Stimulated activated CD8-positive, alpha-beta memory T cell treated with anti-CD3 and anti-CD28 coated beads, Interleukin-15, amount 100 ng/mL, for 24 hours (primary cell): ENCODE measurements around the gene NMRK2.
"Not testable (repeated sequence)": the region's sequence is repeated elsewhere in the genome, so short reads cannot be mapped to it uniquely, and the experiment has no call there.

ENCODE experiments used
- DNase-seq: peaks from one replicate; pipeline ENCODE4 v3.0.0-alpha.2; 2020; ENCODE audit warnings: low read depth

Gene NMRK2

DNA sequence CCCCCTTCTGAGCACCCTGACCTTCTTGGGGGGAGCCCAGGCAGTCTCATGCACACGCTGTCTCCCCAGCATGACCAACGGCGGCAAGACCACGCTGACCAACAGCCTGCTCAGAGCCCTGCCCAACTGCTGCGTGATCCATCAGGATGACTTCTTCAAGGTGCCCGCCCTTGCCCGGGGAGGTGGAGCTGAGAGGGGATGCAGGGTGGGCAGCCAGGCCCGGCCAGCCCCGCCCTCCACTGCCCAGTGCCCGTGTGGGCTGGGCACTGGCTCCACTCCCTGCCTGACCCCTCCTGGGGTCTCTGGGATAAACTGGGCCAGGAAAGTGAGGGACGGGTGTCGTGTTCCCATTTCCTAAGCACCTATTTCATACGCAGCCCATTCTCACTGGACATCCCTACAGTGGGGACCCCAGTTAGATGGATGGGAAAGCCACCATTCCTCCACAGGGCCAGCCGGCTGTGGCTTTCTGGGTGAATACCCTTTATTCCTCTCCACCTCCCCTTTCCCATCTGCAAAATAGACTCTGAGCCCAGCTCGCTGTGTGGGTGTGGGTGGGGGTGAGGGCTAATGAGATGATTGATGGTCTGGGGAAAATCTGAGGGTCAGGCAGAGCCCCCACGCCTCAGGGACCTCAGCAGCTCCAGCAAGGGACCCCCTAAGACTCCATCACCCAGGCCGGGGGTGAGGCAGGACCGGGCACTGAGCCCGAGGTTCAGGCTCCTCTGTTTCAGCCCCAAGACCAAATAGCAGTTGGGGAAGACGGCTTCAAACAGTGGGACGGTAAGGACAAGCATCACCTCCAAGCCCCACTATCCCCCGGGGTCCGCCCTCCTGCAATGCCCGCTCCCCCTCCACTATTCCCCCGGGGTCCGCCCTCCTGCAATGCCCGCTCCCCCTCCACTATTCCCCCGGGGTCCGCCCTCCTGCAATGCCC lies 3.9 kb downstream of the NMRK2 start:
- no peak for DNase-seq

DNA sequence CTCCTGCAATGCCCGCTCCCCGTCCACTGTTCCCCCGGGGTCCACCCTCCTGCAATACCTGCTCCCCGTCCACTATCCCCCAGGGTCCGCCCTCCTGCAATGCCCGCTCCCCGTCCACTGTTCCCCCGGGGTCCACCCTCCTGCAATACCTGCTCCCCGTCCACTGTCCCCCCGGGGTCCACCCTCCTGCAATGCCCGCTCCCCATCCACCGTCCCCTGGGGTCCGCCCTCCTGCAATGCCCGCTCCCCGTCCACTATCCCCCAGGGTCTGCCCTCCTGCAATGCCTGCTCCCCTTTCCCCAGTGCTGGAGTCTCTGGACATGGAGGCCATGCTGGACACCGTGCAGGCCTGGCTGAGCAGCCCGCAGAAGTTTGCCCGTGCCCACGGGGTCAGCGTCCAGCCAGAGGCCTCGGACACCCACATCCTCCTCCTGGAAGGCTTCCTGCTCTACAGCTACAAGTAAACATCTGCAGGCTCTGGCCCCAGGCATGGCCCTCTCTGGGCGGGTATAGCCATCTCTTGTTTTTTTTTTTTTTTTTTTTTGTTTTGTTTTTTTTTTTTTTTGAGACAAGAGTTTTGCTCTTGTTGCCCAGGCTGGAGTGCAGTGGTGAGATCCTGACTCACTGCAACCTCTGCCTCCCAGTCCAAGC lies 5.6 kb downstream of the NMRK2 start:
- DNase-seq: not testable (repeated sequence)

DNA sequence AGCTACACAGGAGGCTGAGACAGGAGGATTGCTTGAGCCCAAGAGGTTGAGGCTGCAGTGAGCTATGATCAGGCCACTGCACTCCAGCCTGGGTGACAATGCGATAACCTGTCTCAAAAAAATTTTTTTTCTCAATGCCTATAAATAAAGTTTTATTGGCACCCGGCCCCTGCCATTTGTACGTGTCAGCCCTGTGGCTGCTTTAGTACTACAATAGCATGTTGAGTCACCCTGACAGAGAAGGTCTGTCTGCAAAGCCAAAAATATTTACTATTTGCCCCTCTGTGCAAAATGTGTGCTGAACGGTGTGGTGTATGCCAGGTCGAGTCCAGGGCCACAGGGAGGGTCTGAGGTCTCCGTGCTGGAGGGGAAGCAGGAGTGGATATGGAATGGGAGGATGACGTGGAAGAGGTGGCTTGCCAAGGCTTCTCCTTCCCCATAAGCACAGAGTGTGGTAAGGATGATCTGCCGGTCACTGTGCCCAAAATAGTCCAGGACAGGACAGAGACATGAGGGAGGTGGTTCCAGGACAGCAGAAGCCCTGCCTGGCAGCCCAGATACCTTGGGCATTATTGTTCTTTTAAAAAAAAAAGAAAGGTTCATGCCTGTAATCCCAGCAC lies 10.0 kb downstream of the NMRK2 start:
- no peak for DNase-seq

DNA sequence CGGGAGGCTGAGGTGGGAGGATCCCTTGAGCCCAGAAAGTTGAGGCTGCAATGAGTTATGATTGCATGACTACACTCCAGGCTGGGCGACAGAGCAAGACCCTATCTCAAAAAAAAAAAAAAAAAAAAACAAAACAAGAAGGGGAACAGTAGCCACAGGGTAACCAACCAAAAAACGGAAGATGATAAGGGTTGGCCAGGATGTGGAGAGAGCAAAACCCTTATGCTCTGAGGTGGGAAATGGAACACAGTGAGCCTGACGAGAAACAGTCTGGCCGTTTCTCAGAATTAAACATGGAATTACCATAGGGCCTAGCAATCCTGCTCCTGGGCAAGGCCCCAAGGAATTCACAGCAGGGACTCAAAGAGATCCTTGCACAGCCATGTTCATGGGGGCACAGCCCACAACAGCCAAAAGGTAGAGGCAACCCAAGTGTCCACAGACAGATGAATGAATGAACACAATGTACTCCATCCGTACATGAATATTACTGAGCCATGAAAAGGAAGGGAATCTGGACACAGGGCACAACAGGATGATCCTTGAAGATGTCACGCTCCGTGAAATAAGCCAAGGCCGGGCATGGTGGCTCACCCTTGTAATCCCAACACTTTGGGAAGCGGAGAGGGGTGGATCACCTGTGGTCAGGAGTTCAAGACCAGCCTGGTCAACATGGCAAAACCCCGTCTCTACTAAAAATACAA lies 11.3 kb downstream of the NMRK2 start:
- DNase-seq: no peak

DNA sequence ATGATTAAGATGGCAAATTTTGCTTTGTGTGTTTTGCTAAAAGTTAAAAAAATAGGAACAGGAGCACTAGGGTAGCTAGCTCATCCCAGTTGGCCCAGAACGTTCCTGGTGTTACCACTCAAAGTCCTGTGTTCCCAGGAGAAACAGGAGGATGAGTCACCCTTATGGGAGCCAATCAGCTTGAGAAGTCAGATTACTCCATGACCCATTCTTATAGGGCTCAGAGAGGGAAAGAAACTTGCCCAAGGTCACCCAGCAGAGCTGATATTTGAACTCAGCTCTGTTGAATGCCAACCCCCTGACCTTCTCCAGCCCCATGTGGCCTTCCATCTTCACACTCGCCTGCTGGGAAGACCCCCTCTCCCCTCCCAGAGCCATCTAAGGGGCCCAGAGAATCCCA lies 13.0 kb downstream of the NMRK2 start:
- DNase-seq: no peak

DNA sequence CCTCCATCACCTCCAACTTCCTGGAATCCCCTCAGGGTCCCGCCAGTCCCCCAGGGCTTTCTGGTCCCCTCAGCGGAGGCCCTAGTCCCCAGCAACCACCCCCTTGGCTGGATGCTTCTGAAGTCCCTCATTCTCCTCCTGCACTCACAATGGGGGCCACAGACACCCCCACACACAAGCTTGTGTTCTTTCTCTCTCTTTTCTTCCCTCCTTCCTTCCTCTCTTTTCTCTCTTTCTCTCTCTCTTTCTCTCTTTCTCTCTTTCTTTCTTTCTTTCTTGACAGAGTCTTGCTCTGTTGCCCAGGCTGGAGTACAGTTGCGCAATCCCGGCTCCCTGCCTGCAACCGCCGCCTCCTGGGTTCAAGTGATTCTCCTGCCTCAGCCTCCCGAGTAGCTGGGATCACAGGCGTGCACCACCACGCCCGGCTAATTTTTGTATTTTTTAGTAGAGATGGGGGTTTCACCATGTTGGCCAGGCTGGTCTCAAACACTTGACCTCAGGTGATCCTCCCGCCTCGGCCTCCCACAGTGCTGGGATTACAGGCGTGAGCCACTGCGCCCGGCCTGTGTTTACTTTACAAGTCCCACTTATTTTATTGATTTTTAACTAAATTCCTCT lies 14.6 kb downstream of the NMRK2 start:
- DNase-seq: not testable (repeated sequence)

DNA sequence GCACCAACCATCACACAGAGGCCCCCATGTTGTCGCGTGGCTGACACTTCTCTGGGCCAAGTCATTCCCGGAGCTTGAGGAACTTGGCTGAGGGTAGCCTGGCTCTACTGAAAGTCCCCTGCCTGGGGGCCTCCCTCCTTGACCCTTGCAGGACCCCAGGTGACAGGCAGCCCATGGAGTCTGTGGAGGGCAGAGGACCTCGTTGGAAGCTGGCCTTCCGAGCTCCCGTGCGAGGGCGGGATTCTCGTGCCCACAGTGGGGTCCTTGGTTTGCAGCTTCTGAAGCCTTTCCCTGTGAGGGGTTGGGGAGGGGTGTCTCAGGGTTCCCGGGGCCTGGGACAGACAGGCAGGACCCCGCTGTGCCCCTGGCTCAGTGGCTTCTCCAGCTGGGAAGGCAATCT lies 16.4 kb downstream of the NMRK2 start:
- DNase-seq: no peak

DNA sequence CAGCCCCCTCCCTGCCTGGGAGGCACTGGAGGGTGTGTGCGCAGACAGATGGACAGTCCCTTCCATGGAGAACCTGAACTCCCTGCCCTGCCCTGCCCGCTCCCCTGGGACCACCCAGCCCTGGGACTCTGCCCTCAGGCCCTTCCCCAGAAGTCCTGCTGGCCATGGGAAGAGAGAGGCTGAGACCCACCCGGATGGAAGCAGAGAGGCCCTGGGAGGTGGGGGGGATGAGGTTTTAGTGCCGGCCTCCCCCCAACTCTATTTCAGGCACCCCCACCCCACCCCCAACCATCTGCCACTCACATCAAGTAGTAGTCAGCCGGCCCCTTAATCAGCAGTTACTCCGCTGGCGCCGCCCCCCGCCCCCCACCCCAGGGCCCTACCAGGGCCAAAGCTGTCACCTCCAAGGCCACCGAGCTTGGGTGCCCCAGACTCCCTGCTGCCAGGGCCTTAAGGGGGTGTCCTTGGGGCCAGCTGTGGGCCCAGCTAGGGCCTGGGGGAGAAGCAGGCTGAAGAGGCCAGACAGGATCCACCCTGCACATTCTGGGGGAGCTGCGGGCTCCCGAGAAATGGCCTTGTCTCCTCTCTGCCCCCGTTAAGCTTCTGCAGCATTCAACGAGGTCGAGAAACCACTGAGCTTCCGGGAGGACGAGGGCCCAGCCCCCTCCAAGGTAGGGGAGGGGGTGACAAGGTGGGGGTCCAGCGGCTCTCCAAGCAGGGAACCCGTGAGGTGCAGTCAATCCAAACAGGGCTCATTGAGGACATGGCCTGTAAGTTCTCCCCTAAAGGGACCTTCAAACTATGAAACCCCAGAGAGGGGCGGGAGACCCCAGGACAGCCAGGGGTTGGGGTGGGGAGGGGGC lies 17.4 kb downstream of the NMRK2 start:
- DNase-seq: no peak

DNA sequence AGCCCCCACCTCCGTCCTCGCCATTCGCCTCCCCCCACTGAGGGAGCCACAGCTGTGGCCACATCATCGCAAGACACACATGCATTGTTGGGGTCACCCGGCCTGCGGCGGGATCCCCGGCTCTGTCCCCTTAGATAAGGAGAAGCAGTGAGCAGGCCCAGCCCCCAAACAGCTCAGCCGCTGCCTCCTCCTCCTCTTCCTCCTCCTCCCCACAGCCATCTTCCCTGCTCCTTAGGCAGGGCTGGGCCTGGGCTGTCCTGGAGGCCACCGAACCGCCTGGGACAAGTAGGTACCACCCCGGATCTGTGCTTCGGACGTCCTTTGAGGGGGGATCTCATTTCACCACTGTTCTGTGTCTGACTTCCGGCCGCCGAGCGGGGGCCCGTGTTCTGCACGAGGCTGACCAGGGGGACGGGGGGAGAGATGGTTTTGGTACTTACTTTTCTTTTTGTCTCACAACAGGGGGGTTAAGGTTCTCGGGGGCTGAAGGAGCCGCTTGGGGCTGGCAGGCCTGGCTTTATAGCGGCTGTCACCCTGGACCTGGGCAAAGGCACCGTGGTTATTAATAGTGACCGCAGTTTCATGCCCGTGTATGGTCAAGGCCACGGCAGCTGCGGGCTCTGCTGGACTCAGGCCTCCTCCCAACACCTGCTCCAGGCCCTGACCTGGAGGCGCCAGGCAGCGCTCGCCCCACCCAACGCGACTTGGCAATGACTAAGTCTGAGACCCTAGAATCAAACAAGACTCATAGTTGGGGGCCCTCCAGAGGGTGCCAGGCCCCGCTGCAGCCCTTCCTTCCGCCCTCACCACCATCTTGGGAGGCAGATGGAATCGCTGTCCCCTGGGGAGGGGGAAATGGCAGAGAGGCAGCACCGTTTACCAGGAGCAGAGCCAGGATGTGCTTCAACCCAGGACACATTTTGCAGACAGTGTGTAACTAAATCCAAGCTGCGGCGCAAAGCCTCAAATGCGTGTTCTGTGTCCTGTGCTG lies 18.3 kb downstream of the NMRK2 start:
- no peak for DNase-seq

DNA sequence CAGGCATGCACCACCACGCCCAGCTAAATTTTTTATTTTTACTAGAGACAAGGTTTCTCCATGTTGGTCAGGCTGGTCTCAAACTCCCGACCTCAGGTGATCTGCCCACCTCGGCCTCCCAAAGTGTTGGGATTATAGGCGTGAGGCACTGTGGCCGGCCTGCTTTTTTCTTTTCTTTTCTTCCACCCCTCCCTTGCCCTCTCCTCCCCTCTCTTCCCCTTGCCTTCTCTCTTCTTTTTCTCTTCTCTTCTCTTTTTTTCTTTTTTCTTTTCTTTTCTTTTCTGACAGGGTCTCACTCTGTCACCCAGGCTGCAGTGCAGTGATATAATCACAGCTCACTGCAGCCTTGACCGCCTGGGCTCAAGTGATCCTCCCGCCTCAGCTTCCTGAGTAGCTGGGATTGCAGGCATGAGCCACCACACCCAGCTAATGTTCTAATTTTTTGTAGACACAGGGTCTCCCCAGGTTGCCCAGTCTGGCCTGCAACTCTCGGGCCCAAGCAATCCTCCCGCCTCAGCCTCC lies 19.9 kb downstream of the NMRK2 start:
- not testable (repeated sequence) for DNase-seq

DNA sequence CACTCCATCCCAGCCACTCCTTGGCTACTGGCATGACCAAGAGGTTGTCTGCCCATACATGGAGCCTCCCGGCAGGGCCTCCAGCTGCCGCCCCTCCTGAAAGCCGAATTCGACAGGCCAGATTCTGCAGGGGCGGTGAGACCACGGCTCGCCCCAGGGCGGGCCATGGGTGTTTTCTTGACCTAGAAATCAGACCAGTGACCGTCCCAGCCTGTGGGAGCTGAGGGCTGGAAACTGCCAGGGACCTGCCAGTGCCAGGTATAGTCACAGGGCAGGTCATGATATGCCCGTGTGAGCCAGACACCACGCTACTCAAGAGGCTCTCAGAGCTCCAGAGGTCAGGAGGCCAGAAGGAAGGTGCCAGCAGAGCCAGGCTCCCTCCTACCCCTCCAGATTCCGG lies 21.2 kb downstream of the NMRK2 start:
- no peak for DNase-seq

DNA sequence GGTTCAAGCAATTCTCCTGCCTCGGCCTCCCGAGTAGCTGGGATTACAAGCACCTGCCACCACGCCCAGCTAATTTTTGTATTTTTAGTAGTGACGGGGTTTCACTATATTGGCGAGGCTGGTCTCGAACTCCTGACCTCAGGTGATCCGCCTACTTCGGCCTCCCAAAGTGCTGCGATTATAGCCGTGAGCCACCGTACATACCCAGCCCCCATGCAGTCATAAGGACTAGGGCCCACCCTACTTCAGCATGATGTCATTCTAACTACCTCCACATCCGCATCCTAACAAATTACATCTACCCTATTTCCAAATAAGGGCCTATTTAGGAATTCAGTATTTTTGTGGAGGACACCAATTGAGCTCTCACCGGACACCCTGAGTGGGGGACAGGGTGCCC lies 22.4 kb downstream of the NMRK2 start:
- DNase-seq: not testable (repeated sequence)

DNA sequence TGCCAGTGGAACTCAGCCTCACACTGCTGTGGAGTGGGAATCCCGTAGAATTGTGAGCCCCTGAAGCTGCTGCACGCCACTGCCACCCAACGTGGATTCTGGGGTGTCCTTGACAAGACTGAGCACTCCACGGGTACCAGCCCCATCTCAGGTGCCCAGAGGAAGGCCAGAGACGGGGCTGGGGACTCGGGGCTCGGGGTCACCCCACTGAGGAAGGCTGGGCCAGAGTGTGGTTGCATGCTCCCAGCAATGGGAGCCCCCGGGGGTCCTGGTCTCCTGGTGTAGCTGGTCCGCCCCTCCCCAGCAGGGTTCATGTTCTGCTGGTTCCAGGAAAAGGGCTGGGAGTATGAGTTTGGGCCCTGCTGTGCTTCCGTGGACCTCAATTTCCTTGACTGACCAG lies 22.8 kb downstream of the NMRK2 start:
- no peak for DNase-seq

DNA sequence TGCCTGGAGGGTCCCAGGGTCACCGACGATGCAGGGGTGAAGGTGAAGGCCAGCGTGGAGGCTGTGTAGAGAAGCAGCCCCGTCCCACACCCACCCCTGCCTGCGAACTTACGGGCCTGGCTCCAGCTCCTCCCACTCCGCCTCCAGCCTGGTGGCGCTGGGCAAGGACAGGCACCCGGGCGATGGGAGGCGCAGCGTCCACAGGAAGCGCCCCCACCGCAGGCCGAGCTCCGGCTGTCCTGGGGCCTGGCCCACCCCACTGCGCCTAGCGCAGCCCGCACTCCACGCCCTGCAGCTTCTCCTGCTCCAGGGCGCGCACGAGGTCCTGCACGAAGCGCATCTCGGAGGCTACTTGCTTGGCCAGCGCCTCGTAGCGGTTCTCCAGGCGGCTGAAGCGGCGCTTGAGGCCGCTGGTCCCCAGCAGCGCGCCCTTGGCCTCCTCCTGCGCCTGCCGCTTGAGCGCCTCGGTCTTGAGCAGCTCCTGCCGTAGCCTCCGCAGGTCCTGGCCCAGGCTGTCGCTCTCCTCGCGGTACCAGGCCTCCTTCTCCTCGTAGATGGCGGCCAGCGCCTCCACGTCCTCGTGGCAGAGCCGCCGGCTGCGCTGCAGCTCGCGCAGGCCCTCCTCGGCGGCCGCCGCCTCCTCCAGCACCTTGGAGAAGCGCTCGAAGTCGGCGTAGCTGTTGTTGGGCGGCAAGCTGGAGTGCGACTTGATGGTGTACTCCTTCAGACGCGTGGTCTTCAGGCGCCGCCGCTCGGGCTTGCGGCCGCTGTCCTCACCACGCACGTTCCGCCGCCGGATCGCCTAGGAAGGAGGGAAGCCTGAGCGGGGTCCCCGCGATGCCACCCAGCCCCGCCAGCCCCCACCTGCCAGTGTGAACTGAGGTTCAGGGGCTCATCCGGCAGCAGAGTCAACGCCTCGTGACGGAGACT lies 26.2 kb downstream of the NMRK2 start:
- no peak for DNase-seq

DNA sequence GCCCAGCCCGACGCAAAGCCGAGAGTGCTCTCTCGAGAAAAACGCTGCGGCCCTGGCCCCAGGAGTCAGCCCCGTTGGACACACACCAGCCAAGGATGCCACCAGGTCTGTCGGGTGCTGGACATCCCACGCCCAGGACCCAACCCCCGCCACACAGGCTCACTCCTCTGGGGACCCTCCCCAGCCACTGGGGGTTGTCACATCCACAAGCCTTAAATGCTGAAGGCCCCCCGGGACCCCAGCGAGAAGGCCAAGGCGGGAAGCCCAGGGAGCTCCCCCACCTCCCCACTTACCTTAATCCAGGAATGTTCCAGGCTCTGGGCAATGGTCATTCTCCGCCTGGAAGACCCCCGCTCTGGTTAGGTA lies 26.9 kb downstream of the NMRK2 start:
- no peak for DNase-seq

DNA sequence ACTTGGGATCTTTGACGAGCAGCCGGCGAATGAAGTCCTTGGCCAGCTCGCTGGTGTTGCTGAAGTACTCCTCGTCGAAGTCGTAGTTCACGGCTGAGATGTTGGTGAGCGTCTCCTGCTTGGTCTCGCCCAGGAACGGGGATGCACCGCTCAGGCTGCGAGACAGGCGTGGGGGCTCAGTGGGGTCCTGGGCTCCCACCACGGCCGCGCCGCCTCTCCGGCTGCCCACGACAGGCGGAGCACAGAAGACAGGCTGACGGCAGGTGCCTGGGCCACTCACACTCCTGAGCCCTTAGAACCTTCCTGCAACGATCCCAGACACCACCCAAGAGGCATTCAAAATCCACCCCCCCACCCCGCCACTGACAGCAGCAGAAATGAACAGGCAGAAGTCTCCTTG lies 28.1 kb downstream of the NMRK2 start:
- DNase-seq: no peak

DNA sequence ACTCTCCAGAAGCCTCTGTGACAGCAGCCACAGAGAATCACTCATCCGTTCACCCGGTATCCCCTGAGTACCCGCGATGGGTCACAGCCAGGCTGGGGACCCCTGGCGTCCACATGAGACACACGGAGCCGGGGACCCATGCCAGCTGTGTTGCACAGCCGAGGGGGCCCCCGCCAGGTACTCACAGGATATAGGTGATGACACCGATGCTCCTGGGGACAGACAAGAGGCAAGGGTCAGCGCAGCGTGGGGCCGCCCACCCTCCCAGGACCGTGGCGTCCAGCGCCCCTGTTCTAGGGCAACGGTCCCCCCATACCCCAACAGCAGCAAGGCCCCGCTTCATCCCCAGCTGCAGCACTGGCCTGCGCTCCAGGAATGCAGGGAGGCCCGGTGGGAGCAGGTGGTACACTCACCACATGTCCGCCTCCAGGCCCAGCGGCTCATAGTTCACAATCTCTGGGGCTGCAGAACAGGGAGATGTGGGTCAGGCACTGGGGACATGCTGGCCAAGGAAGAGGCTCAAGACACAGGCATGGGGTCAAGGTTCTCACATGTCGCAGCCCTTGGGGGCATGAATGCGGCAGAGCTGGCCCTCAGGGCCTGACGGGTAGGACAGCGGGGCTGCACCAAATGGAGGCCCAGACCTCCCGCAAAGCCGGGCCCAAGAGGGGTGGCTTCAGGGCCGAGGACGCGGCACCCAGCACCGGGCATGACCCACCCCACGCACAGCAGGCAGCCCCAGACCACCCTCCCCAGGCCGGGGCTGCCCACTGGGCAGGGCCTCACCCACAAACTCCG lies 30.8 kb downstream of the NMRK2 start:
- DNase-seq: no peak
